ENCODE data around the gene PDE3B.
A peak's percentile ranks its signal among the peaks of the same experiment; 100 is the strongest.
"Not testable (repeated sequence)": the region's sequence is repeated elsewhere in the genome, so short reads cannot be mapped to it uniquely, and the experiment has no call there.

Gene PDE3B

GRCh38 chr11:14642453-14642852, 1.2 kb upstream of the PDE3B start:
- DNase-seq: no peak

- no peak for DNase-seq
These were observed 519 bp upstream of the PDE3B start for GRCh38 chr11:14642873-14643696.

- peak; percentile 40 to 45 for DNase-seq
These were observed 816 bp downstream of the PDE3B start for GRCh38 chr11:14644226-14645014.

GRCh38 chr11:14645015-14645912, 1.7 kb downstream of the PDE3B start:
- DNase-seq: peak; percentile 26 to 32

- no peak for DNase-seq
These were observed 2.6 kb downstream of the PDE3B start for GRCh38 chr11:14645985-14646900.

- no peak for DNase-seq
These were observed 6.5 kb downstream of the PDE3B start for GRCh38 chr11:14650064-14650463.

GRCh38 chr11:14653090-14653489, 9.5 kb downstream of the PDE3B start:
- no peak for DNase-seq

GRCh38 chr11:14655435-14655834, 11.8 kb downstream of the PDE3B start:
- DNase-seq: no peak

- DNase-seq: no peak
These were observed 13.2 kb downstream of the PDE3B start for GRCh38 chr11:14656536-14657457.

GRCh38 chr11:14657841-14658240, 14.2 kb downstream of the PDE3B start:
- no peak for DNase-seq

GRCh38 chr11:14664926-14665325, 21.3 kb downstream of the PDE3B start:
- not testable (repeated sequence) for DNase-seq

- not testable (repeated sequence) for DNase-seq
These were observed 23.7 kb downstream of the PDE3B start for GRCh38 chr11:14667329-14667728.

GRCh38 chr11:14668731-14669301, 25.2 kb downstream of the PDE3B start:
- DNase-seq: no peak

- DNase-seq: no peak
These were observed 25.9 kb downstream of the PDE3B start for GRCh38 chr11:14669499-14669898.

GRCh38 chr11:14669958-14670357, 26.4 kb downstream of the PDE3B start:
- no peak for DNase-seq

GRCh38 chr11:14672635-14673034, 29.0 kb downstream of the PDE3B start:
- DNase-seq: no peak

GRCh38 chr11:14673421-14673820, 29.8 kb downstream of the PDE3B start:
- no peak for DNase-seq

- no peak for DNase-seq
These were observed 30.3 kb downstream of the PDE3B start for GRCh38 chr11:14673824-14674405.

GRCh38 chr11:14676068-14676467, 32.5 kb downstream of the PDE3B start:
- DNase-seq: no peak

- no peak for DNase-seq
These were observed 33.5 kb downstream of the PDE3B start for GRCh38 chr11:14677146-14677545.
